Chondrocyte (in vitro differentiated cells): ENCODE data around the gene MAP10. TPM values are rescaled to one million over a fixed set of nuclear protein-coding genes. Genes with fewer than 3 reads are reported as not detected.

Experiments used
- DNase-seq: peaks from one replicate; pipeline ENCODE4 v3.0.0; 2021; ENCODE audit warnings: mixed read lengths, low spot score
- H3K27ac Mint-ChIP-seq: one replicate; pipeline ENCODE4 v1.8.0; 2021; ENCODE audit warnings: mild to moderate bottlenecking, moderate library complexity, mixed read lengths; ENCODE audit not compliant: unreplicated experiment
- H3K27me3 Mint-ChIP-seq: 2 replicates; pipeline ENCODE4 v1.8.0; 2021; ENCODE audit warnings: low read depth, mixed read lengths
- H3K36me3 Mint-ChIP-seq: 2 replicates; pipeline ENCODE4 v1.8.0; 2021; ENCODE audit warnings: low read depth, mixed read lengths
- H3K4me1 Mint-ChIP-seq: 2 replicates; pipeline ENCODE4 v1.8.0; 2021; ENCODE audit warnings: low read depth, mild to moderate bottlenecking, mixed read lengths
- H3K4me3 Mint-ChIP-seq: one replicate; pipeline ENCODE4 v1.8.0; 2021; ENCODE audit warnings: mild to moderate bottlenecking, moderate library complexity, mixed read lengths; ENCODE audit not compliant: unreplicated experiment
- H3K9me3 Mint-ChIP-seq: 2 replicates; pipeline ENCODE4 v1.8.0; 2021; ENCODE audit warnings: low read depth, mixed read lengths
- long read RNA-seq: library from polyadenylated mRNA; stranded (forward); transcript quantifications from one replicate; pipeline ENCODE4 v2.0.0, GENCODE V29; 2021
- total RNA-seq: library from RNA; stranded (reverse); gene quantifications from 3 replicates; pipeline ENCODE4 v1.2.1, GENCODE V29; 2021
- TF ChIP-seq, protein P1 (sequence below): fragments of 200-600 bp; sonication (generic); IDR thresholded peaks from 2 replicates; pipeline ENCODE4 v1.5.0; 2021; ENCODE audit warnings: antibody characterized with exemption, mild to moderate bottlenecking, moderate library complexity

Gene MAP10
- 0.46 to 1.0 TPM (median 0.60 TPM) in 3 replicates for total RNA-seq
- long read RNA-seq, partial matches to known transcripts = 0 of 4 reads
- long read RNA-seq, other reads (novel, unspliced or antisense) = 0 of 4 reads

- Mint-ChIP-seq H3K36me3 (no peaks in the 10 kb centered on the region), H3K27me3 (no peaks in the 10 kb centered on the region), H3K9me3 (no peaks in the 10 kb centered on the region), H3K4me3 (peak within 1 kb of the TSS; percentile 77), H3K27ac (no peak within 1 kb of the TSS), H3K4me1 (no peaks in the 10 kb centered on the region)
- no peak for DNase-seq
- TF ChIP-seq, protein P1, sequence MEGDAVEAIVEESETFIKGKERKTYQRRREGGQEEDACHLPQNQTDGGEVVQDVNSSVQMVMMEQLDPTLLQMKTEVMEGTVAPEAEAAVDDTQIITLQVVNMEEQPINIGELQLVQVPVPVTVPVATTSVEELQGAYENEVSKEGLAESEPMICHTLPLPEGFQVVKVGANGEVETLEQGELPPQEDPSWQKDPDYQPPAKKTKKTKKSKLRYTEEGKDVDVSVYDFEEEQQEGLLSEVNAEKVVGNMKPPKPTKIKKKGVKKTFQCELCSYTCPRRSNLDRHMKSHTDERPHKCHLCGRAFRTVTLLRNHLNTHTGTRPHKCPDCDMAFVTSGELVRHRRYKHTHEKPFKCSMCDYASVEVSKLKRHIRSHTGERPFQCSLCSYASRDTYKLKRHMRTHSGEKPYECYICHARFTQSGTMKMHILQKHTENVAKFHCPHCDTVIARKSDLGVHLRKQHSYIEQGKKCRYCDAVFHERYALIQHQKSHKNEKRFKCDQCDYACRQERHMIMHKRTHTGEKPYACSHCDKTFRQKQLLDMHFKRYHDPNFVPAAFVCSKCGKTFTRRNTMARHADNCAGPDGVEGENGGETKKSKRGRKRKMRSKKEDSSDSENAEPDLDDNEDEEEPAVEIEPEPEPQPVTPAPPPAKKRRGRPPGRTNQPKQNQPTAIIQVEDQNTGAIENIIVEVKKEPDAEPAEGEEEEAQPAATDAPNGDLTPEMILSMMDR = no peak
These were observed at the start of gene MAP10 for GRCh38 chr1:232805269-232806185. Gene MAP10, plus strand, starts transcription at chr1:232805416. Its CDS starts 34 bp downstream, at chr1:232805450.

GRCh38 chr1:232764458-232765251 is 40.6 kb upstream of the MAP10 start:
- no peak for DNase-seq
- Mint-ChIP-seq H3K27me3 (no peaks in the 10 kb centered on the region), H3K4me3 (no peak overlapping the region), H3K36me3 (peaks cover 1% of the 10 kb centered on the region), H3K27ac (no peak overlapping the region), H3K4me1 (peaks cover 23% of the 10 kb centered on the region), H3K9me3 (peaks cover 7% of the 10 kb centered on the region)
- TF ChIP-seq, protein P1 = no peak

- Mint-ChIP-seq H3K4me3 (no peak overlapping the region), H3K27me3 (no peaks in the 10 kb centered on the region), H3K9me3 (peaks cover 7% of the 10 kb centered on the region), H3K36me3 (peaks cover 1% of the 10 kb centered on the region), H3K27ac (no peak overlapping the region), H3K4me1 (peaks cover 31% of the 10 kb centered on the region)
- no peak for DNase-seq
- TF ChIP-seq, protein P1 = no peak
These were observed 39.7 kb upstream of the MAP10 start for GRCh38 chr1:232765542-232765941.

DNA sequence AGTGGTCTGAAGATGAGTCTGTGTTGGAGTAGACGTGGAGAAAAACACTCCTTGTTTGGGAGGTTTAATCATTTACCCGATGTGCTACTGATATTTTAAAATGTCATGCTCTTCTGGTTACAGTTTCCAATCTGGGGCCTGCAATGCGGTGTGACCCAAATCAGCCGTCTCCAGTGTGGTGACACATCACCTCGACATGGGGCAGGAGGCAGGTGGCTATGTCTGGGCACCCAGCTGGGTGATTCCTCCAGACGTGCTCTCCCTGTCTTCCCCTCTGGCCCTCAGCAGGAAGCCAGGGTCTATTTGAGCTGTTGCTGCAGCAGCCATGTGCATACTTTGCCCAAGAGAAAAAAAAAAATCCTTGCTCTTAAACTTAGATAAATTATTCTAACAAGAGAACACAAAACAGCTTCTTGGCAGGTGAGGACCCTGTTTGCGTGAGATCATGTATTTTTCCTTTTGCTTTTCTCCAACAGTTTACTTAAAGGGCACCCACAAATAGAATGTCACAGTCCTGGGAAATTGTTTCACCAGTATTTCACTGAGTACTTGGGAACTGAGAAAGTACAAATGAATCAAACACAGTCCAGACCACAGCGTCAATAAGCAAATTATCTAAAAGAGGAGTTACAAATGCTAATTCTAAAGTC is 38.9 kb upstream of the MAP10 start:
- no peak for DNase-seq
- Mint-ChIP-seq H3K36me3 (peaks cover 1% of the 10 kb centered on the region), H3K27me3 (no peaks in the 10 kb centered on the region), H3K4me1 (peaks cover 31% of the 10 kb centered on the region), H3K27ac (peak overlapping the region; percentile 78), H3K9me3 (peaks cover 7% of the 10 kb centered on the region), H3K4me3 (no peak overlapping the region)
- TF ChIP-seq, protein P1 = no peak
